Adrenal gland (tissue), 5 donors: ENCODE measurements around the gene RBM4B.

Experiments
- POLR2A ChIP-seq, 2 donors: fragments of 450-650 bp; IDR thresholded peaks; one replicate each; pipeline ENCODE4 v1.6.1; 2017; ENCODE audit warnings: antibody characterized with exemption in 2 of 2, mild to moderate bottlenecking in 2 of 2, moderate library complexity in 1 of 2
- TF ChIP-seq, protein P1 (sequence below), 6 experiments: fragments of 450-650 bp in 4 of 6; fragments of 200-600 bp in 2 of 6; sonication (generic) in 1 of 6; IDR thresholded peaks; 1 replicate in 5 of 6; 2 replicates in 1 of 6; pipeline versions ENCODE4 v1.5.1 to v1.8.0; 2016 to 2021; ENCODE audit warnings: antibody characterized with exemption in 6 of 6, mild to moderate bottlenecking in 2 of 6, moderate library complexity in 1 of 6
- donor health status: DM: no; HTN: no; CAD: no.

- TF ChIP-seq, protein P1, sequence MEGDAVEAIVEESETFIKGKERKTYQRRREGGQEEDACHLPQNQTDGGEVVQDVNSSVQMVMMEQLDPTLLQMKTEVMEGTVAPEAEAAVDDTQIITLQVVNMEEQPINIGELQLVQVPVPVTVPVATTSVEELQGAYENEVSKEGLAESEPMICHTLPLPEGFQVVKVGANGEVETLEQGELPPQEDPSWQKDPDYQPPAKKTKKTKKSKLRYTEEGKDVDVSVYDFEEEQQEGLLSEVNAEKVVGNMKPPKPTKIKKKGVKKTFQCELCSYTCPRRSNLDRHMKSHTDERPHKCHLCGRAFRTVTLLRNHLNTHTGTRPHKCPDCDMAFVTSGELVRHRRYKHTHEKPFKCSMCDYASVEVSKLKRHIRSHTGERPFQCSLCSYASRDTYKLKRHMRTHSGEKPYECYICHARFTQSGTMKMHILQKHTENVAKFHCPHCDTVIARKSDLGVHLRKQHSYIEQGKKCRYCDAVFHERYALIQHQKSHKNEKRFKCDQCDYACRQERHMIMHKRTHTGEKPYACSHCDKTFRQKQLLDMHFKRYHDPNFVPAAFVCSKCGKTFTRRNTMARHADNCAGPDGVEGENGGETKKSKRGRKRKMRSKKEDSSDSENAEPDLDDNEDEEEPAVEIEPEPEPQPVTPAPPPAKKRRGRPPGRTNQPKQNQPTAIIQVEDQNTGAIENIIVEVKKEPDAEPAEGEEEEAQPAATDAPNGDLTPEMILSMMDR (IDR thresholded peaks at IDR 0.05), result no peak
- no peak for TF ChIP-seq POLR2A (IDR thresholded peaks at IDR 0.05)
These were observed 29.3 kb upstream of the RBM4B start for GRCh38 chr11:66706989-66707388.
